H9 (cell line): ENCODE measurements around the gene SVOP. TPM values are rescaled to one million over a fixed set of nuclear protein-coding genes. Genes with fewer than 3 reads are reported as not detected.

Experiments
- DNase-seq: peaks from one replicate; pipeline ENCODE4 v3.0.0-alpha.2; 2017
- H2AFZ ChIP-seq: one replicate; pipeline ENCODE4 v1.6.1; 2013; ENCODE audit warnings: mild to moderate bottlenecking, low read length, control low read depth, moderate library complexity
- H2AK5ac ChIP-seq: 2 replicates; pipeline ENCODE4 v1.6.1; 2013; ENCODE audit warnings: low read length, control low read depth, mixed read lengths; ENCODE audit not compliant: insufficient read length
- H2BK120ac ChIP-seq: one replicate; pipeline ENCODE4 v1.6.1; 2013; ENCODE audit warnings: low read depth, mild to moderate bottlenecking, low read length, control low read depth, inconsistent platforms; ENCODE audit not compliant: poor library complexity, severe bottlenecking
- H2BK12ac ChIP-seq: 2 replicates; pipeline ENCODE4 v1.6.1; 2013; ENCODE audit warnings: low read length, control low read depth, mixed read lengths, low read depth; ENCODE audit not compliant: insufficient read length
- H2BK15ac ChIP-seq: 2 replicates; pipeline ENCODE4 v1.6.1; 2013; ENCODE audit warnings: low read depth, low read length, control low read depth
- H2BK20ac ChIP-seq: one replicate; pipeline ENCODE4 v1.6.1; 2013; ENCODE audit warnings: low read depth, mild to moderate bottlenecking, low read length, control low read depth, inconsistent platforms; ENCODE audit not compliant: poor library complexity, severe bottlenecking
- H2BK5ac ChIP-seq: 2 replicates; pipeline ENCODE4 v1.6.1; 2013; ENCODE audit warnings: low read length, control low read depth, mixed read lengths; ENCODE audit not compliant: insufficient read length
- H3K14ac ChIP-seq: 2 replicates; pipeline ENCODE4 v1.6.1; 2013; ENCODE audit warnings: low read length, control low read depth; ENCODE audit not compliant: insufficient read depth
- H3K18ac ChIP-seq: 2 replicates; pipeline ENCODE4 v1.6.1; 2013; ENCODE audit warnings: low read depth, mild to moderate bottlenecking, mixed read lengths, low read length, control low read depth; ENCODE audit not compliant: insufficient read length
- H3K23ac ChIP-seq: 2 replicates; pipeline ENCODE4 v1.6.1; 2013; ENCODE audit warnings: low read length, control low read depth, mixed read lengths, low read depth; ENCODE audit not compliant: insufficient read length
- H3K23me2 ChIP-seq: 2 replicates; pipeline ENCODE4 v1.6.1; 2013; ENCODE audit warnings: low read depth, mild to moderate bottlenecking, mixed read lengths, low read length, control low read depth; ENCODE audit not compliant: insufficient read length, poor library complexity, severe bottlenecking
- H3K27ac ChIP-seq: 2 replicates; pipeline ENCODE4 v1.5.1; 2013; ENCODE audit warnings: low read length, control low read depth, mixed read lengths, low read depth; ENCODE audit not compliant: insufficient read length
- H3K27me3 ChIP-seq: 2 replicates; pipeline ENCODE4 v1.6.1; 2013; ENCODE audit warnings: low read length, control low read depth, inconsistent platforms; ENCODE audit not compliant: insufficient read depth
- H3K4ac ChIP-seq: 2 replicates; pipeline ENCODE4 v1.6.1; 2013; ENCODE audit warnings: low read depth, mild to moderate bottlenecking, control low read depth, inconsistent platforms, low read length, moderate library complexity
- H3K4me1 ChIP-seq: 2 replicates; pipeline ENCODE4 v1.6.1; 2013; ENCODE audit warnings: low read length, control low read depth, inconsistent platforms; ENCODE audit not compliant: insufficient read depth
- H3K4me2 ChIP-seq: 2 replicates; pipeline ENCODE4 v1.6.1; 2013; ENCODE audit warnings: low read length, control low read depth, mixed read lengths; ENCODE audit not compliant: insufficient read length, insufficient read depth
- H3K56ac ChIP-seq: 2 replicates; pipeline ENCODE4 v1.6.1; 2013; ENCODE audit warnings: low read depth, mild to moderate bottlenecking, mixed read lengths, low read length, control low read depth; ENCODE audit not compliant: insufficient read length
- H3K79me1 ChIP-seq: 2 replicates; pipeline ENCODE4 v1.6.1; 2013; ENCODE audit warnings: low read depth, mild to moderate bottlenecking, moderate library complexity, low read length, control low read depth, inconsistent platforms; ENCODE audit not compliant: insufficient read depth, poor library complexity, severe bottlenecking
- H3K79me2 ChIP-seq: 2 replicates; pipeline ENCODE4 v1.6.1; 2013; ENCODE audit warnings: low read length, control low read depth, inconsistent platforms; ENCODE audit not compliant: insufficient read depth
- H3K9ac ChIP-seq: 2 replicates; pipeline ENCODE4 v1.6.1; 2013; ENCODE audit warnings: low read length, control low read depth, mixed read lengths; ENCODE audit not compliant: insufficient read length; ENCODE audit errors: extremely low read depth
- H3K9me3 ChIP-seq: one replicate; pipeline ENCODE4 v1.6.1; 2013; ENCODE audit warnings: low read depth, low read length, inconsistent platforms; ENCODE audit not compliant: control insufficient read depth
- H3T11ph ChIP-seq: one replicate; pipeline ENCODE4 v1.6.1; 2013; ENCODE audit warnings: mild to moderate bottlenecking, low read length, control low read depth, inconsistent platforms
- H4K20me1 ChIP-seq: one replicate; pipeline ENCODE4 v1.6.1; 2013; ENCODE audit not compliant: control insufficient read depth, insufficient read length, insufficient read depth
- H4K5ac ChIP-seq: 2 replicates; pipeline ENCODE4 v1.6.1; 2013; ENCODE audit warnings: low read depth, mild to moderate bottlenecking, mixed read lengths, low read length, control low read depth; ENCODE audit not compliant: insufficient read length
- H4K8ac ChIP-seq: replicated peaks from 2 replicates; pipeline ENCODE4 v1.6.1; 2013; ENCODE audit warnings: low read length, control low read depth, mixed read lengths, low read depth; ENCODE audit not compliant: insufficient read length
- H4K91ac ChIP-seq: 2 replicates; pipeline ENCODE4 v1.6.1; 2013; ENCODE audit warnings: low read depth, mild to moderate bottlenecking, moderate library complexity, mixed read lengths, low read length, control low read depth; ENCODE audit not compliant: insufficient read length
- H3K27ac Mint-ChIP-seq, 3 experiments: 2 replicates in 2 of 3; 3 replicates in 1 of 3; pipeline ENCODE4 v1.8.0; 2020 to 2021; ENCODE audit warnings: mixed read lengths in 3 of 3, mild to moderate bottlenecking in 1 of 3, moderate library complexity in 1 of 3
- H3K27me3 Mint-ChIP-seq: 2 replicates; pipeline ENCODE4 v1.8.0; 2021; ENCODE audit warnings: low read depth, mild to moderate bottlenecking, moderate library complexity, mixed read lengths
- H3K36me3 Mint-ChIP-seq, 3 experiments: 2 replicates in 2 of 3; 3 replicates in 1 of 3; pipeline ENCODE4 v1.8.0; 2020 to 2021; ENCODE audit warnings: low read depth in 3 of 3, mixed read lengths in 3 of 3; ENCODE audit not compliant: insufficient read depth in 1 of 3
- H3K4me1 Mint-ChIP-seq, 2 experiments: 2 replicates each; pipeline ENCODE4 v1.8.0; 2020; ENCODE audit warnings: mixed read lengths in 2 of 2
- H3K4me3 Mint-ChIP-seq, 2 experiments: 2 replicates in 1 of 2; 3 replicates in 1 of 2; pipeline ENCODE4 v1.8.0; 2020 to 2021; ENCODE audit warnings: mild to moderate bottlenecking in 2 of 2, mixed read lengths in 2 of 2, moderate library complexity in 1 of 2
- H3K9me3 Mint-ChIP-seq, 2 experiments: 2 replicates in 1 of 2; 3 replicates in 1 of 2; pipeline ENCODE4 v1.8.0; 2020; ENCODE audit warnings: mild to moderate bottlenecking in 2 of 2, mixed read lengths in 2 of 2, moderate library complexity in 1 of 2
- CTCF ChIP-seq: fragments of 200-600 bp; sonication (generic); conservative IDR thresholded peaks from 3 replicates; pipeline ENCODE4 v1.8.0; 2021; ENCODE audit warnings: antibody characterized with exemption, mild to moderate bottlenecking
- WGBS: extraction: QIAGEN DNeasy Blood & Tissue Kit; methylation state at CpG from one replicate; pipeline ENCODE4 v1.1.7; 2013; ENCODE audit warnings: missing lambda C conversion rate, low lambda C conversion rate, mixed read lengths; ENCODE audit not compliant: insufficient read length; ENCODE audit errors: extremely low coverage; 5-methylcytosine and 5-hydroxymethylcytosine counted together
- total RNA-seq: library from RNA; stranded (reverse); gene quantifications from 2 replicates; pipeline ENCODE4 v1.2.1, GENCODE V29; 2021

SVOP gene
- total RNA-seq, 1 experiment from 2014 or later, result 0.15 TPM

- no peak overlapping the region for H3K4ac ChIP-seq
- peak overlapping the region in 1 of 2 experiments; percentile 3; a peak in 1 of 5 replicates for H3K4me3 Mint-ChIP-seq
These were observed 125.6 kb downstream of the SVOP start for GRCh38 chr12:108895220-108895802.

More at GRCh38 chr12:108895220-108895802, 125.6 kb downstream of the SVOP start:
- no peak overlapping the region for H3K9ac ChIP-seq
- H3K79me2 ChIP-seq, result no peaks in the 10 kb centered on the region
- peaks cover 0 to 4% (median 3%) of the 10 kb centered on the region in 3 experiments; a peak in 4 of 7 replicates for H3K36me3 Mint-ChIP-seq
- H2BK15ac ChIP-seq, result no peak overlapping the region
- H4K8ac ChIP-seq, result peak overlapping the region; percentile 10
- no peak overlapping the region for H3K27ac ChIP-seq
- no peak overlapping the region for H2BK12ac ChIP-seq
- peaks cover 5% of the 10 kb centered on the region for H3K27me3 Mint-ChIP-seq
- DNase-seq, result no peak
- H4K20me1 ChIP-seq, result no peaks in the 10 kb centered on the region
- H2AK5ac ChIP-seq, result no peak overlapping the region
- H3K27ac Mint-ChIP-seq, result no peak overlapping the region; a peak in 1 of 7 replicates
- H3K14ac ChIP-seq, result no peak overlapping the region
- TF ChIP-seq CTCF, result no peak
- H3K4me1 ChIP-seq, result no peaks in the 10 kb centered on the region; the same call in 1 of the 2 replicates
- no peak overlapping the region for H2BK20ac ChIP-seq
- no peak overlapping the region for H3T11ph ChIP-seq
- no peaks in the 10 kb centered on the region for H3K79me1 ChIP-seq
- no peak overlapping the region for H3K18ac ChIP-seq
- H3K27me3 ChIP-seq, result no peaks in the 10 kb centered on the region
- H2BK5ac ChIP-seq, result no peak overlapping the region
- H3K56ac ChIP-seq, result no peak overlapping the region
- H3K9me3 Mint-ChIP-seq, result peaks cover 5 to 12% of the 10 kb centered on the region in 2 experiments
- H4K91ac ChIP-seq, result no peak overlapping the region
- no peak overlapping the region for H3K4me2 ChIP-seq
- H2AFZ ChIP-seq, result no peak overlapping the region
- no peak overlapping the region for H3K23ac ChIP-seq
- H3K23me2 ChIP-seq, result no peaks in the 10 kb centered on the region
- no peak overlapping the region for H4K5ac ChIP-seq
- no CpG with 5 or more reads among the region's 5 CpGs for WGBS
- no peak overlapping the region for H2BK120ac ChIP-seq
- no peaks in the 10 kb centered on the region for H3K4me1 Mint-ChIP-seq
- H3K9me3 ChIP-seq, result no peaks in the 10 kb centered on the region
